GM18867 (cell line): ENCODE measurements around the gene DNASE2B.
A peak's percentile ranks its signal among the peaks of the same experiment; 100 is the strongest.
"Not testable (repeated sequence)": the region's sequence is repeated elsewhere in the genome, so short reads cannot be mapped to it uniquely, and the experiment has no call there.

Experiments used
- ATAC-seq: cut with Tn5 transposase; IDR thresholded peaks from one replicate; pipeline ENCODE4 v1.9.1; 2021; ENCODE audit warnings: mild to moderate bottlenecking, moderate library complexity; ENCODE audit not compliant: unreplicated experiment

DNASE2B gene

GRCh38 chr1:84442747-84443646, 44.7 kb downstream of the DNASE2B start:
- peak; percentile 10 for ATAC-seq

DNA sequence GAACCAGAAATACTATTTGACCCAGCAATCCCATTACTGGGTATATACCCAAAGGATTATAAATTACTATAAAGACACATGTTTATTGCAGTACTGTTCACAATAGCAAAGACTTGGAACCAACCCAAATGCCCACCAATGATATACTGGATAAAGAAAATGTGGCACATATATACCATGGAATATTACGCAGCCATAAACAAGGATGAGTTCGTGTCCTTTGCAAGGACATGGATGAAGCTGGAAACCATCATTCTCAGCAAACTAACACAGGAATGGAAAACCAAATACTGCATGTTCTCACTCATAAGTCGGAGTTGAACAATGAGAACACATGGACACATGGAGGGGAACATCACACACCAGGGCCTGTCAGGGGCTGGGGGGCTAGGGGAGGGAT, 50.4 kb downstream of the DNASE2B start:
- ATAC-seq = not testable (repeated sequence)

- no peak for ATAC-seq
These were observed 52.6 kb downstream of the DNASE2B start for GRCh38 chr1:84450910-84451309.

- no peak for ATAC-seq
These were observed 54.2 kb downstream of the DNASE2B start for GRCh38 chr1:84452436-84452835.

- no peak for ATAC-seq
These were observed 63.8 kb downstream of the DNASE2B start for GRCh38 chr1:84462118-84462517.
